HL-60 (cell line): ENCODE results near the gene SLC25A44.

Experiments
- CTCF ChIP-seq: IDR thresholded peaks from one replicate; pipeline ENCODE4 v1.5.1; 2011; ENCODE audit warnings: low read length, control low read depth, inconsistent platforms; ENCODE audit not compliant: insufficient read depth
- GABPA ChIP-seq: IDR thresholded peaks from 2 replicates; pipeline ENCODE4 v1.6.1; 2012; ENCODE audit warnings: low read depth
- POLR2AphosphoS5 ChIP-seq: IDR thresholded peaks from 2 replicates; pipeline ENCODE4 v1.6.1; 2012; ENCODE audit warnings: low read depth
- REST ChIP-seq: IDR thresholded peaks from 2 replicates; pipeline ENCODE4 v1.6.1; 2012; ENCODE audit warnings: low read depth; ENCODE audit not compliant: insufficient replicate concordance
- SPI1 ChIP-seq: IDR thresholded peaks from 2 replicates; pipeline ENCODE4 v1.6.1; 2012; ENCODE audit warnings: low read depth, mild to moderate bottlenecking, borderline replicate concordance

- TF ChIP-seq POLR2AphosphoS5 (no peak), CTCF (no peak), GABPA (no peak), REST (no peak), SPI1 (no peak)
These were observed 48.3 kb upstream of the SLC25A44 start for GRCh38 chr1:156145650-156146019.
